B cell (primary cell): ENCODE measurements around the gene ARHGEF4. TPM values are rescaled to one million over a fixed set of nuclear protein-coding genes. Genes with fewer than 3 reads are reported as not detected.

Source experiments
- ATAC-seq: fragments of 200-7000 bp; cut with Tn5 transposase; one replicate; pipeline ENCODE4 v1.10.0; 2021; ENCODE audit warnings: low read depth, mild to moderate bottlenecking, moderate number of reproducible peaks, moderate library complexity
- CTCF ChIA-PET: fragments of 350-600 bp; sonication (Branson Sonifier 250); formaldehyde crosslinking; loops from one replicate; lab custom pipeline; 2021; ENCODE audit warnings: antibody characterized with exemption, inconsistent platforms; lab: Charles Lee
- POLR2A ChIA-PET: fragments of 350-600 bp; sonication (Branson Sonifier 250); formaldehyde crosslinking; loops from one replicate; lab custom pipeline; 2021; ENCODE audit warnings: antibody characterized with exemption; lab: Charles Lee
- DNase-seq: peaks from one replicate; pipeline ENCODE4 v3.0.0; 2013
- H2AFZ ChIP-seq: 2 replicates; pipeline ENCODE4 v1.6.1; 2012; ENCODE audit warnings: mild to moderate bottlenecking, low read depth, low read length; ENCODE audit not compliant: insufficient read depth, poor library complexity, severe bottlenecking
- H3K27ac ChIP-seq, 2 donors: 1 replicate in 1 of 2; 2 replicates in 1 of 2; pipeline ENCODE4 v1.5.1; 2012 to 2013; ENCODE audit warnings: low read length in 2 of 2, mild to moderate bottlenecking in 2 of 2, moderate library complexity in 1 of 2
- H3K27me3 ChIP-seq, 4 experiments: fragments of 200-600 bp in 1 of 4; sonication (generic) in 1 of 4; replicated peaks in 1 of 4; 1 replicate in 2 of 4; 2 replicates in 2 of 4; pipeline versions ENCODE4 v1.6.1 to v1.7.0; 2013 to 2016; ENCODE audit warnings: low read length in 3 of 4, mild to moderate bottlenecking in 2 of 4, mixed read lengths in 1 of 4, moderate library complexity in 1 of 4; ENCODE audit not compliant: insufficient read depth in 4 of 4, control insufficient read depth in 3 of 4; ENCODE audit errors: control extremely low read depth in 1 of 4
- H3K36me3 ChIP-seq, 2 experiments: replicated peaks in 1 of 2; 1 replicate in 1 of 2; 2 replicates in 1 of 2; pipeline versions ENCODE4 v1.6.1 to v1.7.1; 2013; ENCODE audit warnings: low read length in 1 of 2; ENCODE audit not compliant: insufficient read depth in 2 of 2, control insufficient read depth in 1 of 2; ENCODE audit errors: control extremely low read depth in 1 of 2, extremely low read depth in 1 of 2
- H3K4me1 ChIP-seq, 2 donors: fragments of 200-600 bp in 1 of 2; sonication (generic) in 1 of 2; 1 replicate in 1 of 2; 2 replicates in 1 of 2; pipeline versions ENCODE4 v1.5.1 to v1.6.1; 2013 to 2017; ENCODE audit warnings: low read length in 2 of 2; ENCODE audit not compliant: control insufficient read depth in 2 of 2, insufficient read depth in 2 of 2
- H3K4me2 ChIP-seq: replicated peaks from 2 replicates; pipeline ENCODE3; 2012; ENCODE audit warnings: mild to moderate bottlenecking, low read depth, low read length; ENCODE audit not compliant: poor library complexity, severe bottlenecking
- H3K4me3 ChIP-seq, 5 experiments: fragments of 200-600 bp in 1 of 5; sonication (generic) in 1 of 5; 1 replicate in 3 of 5; 2 replicates in 2 of 5; pipeline versions ENCODE4 v1.5.1 to v1.7.0; 2011 to 2016; ENCODE audit warnings: low read length in 4 of 5, mild to moderate bottlenecking in 4 of 5, low read depth in 2 of 5, control low read depth in 1 of 5, moderate library complexity in 1 of 5; ENCODE audit not compliant: insufficient read depth in 1 of 5; ENCODE audit errors: control extremely low read depth in 1 of 5, extremely low read depth in 1 of 5
- H3K79me2 ChIP-seq: fragments of 200-600 bp; sonication (generic); one replicate; pipeline ENCODE4 v1.6.0; 2016; ENCODE audit warnings: low read length; ENCODE audit not compliant: control insufficient read depth, insufficient read depth
- H3K9ac ChIP-seq: fragments of 200-600 bp; sonication (generic); 2 replicates; pipeline ENCODE4 v1.6.1; 2017; ENCODE audit warnings: mild to moderate bottlenecking, low read length, moderate library complexity
- H3K9me3 ChIP-seq, 3 donors: one replicate each; pipeline versions ENCODE4 v1.6.1 to v1.7.1; 2013; ENCODE audit warnings: low read length in 2 of 3; ENCODE audit not compliant: control insufficient read depth in 2 of 3, insufficient read depth in 1 of 3; ENCODE audit errors: control extremely low read depth in 1 of 3
- H4K20me1 ChIP-seq: 2 replicates; pipeline ENCODE4 v1.6.0; 2012; ENCODE audit warnings: mild to moderate bottlenecking, low read length; ENCODE audit not compliant: insufficient read depth, control insufficient read depth, poor library complexity, severe bottlenecking
- H3K27ac Mint-ChIP-seq: one replicate; pipeline ENCODE4 v1.8.0; 2021; ENCODE audit warnings: mixed read lengths
- H3K27me3 Mint-ChIP-seq: one replicate; pipeline ENCODE4 v1.8.0; 2021; ENCODE audit warnings: mixed read lengths
- H3K4me1 Mint-ChIP-seq: one replicate; pipeline ENCODE4 v1.8.0; 2021; ENCODE audit warnings: mixed read lengths
- H3K4me3 Mint-ChIP-seq: one replicate; pipeline ENCODE4 v1.8.0; 2021; ENCODE audit warnings: mixed read lengths
- H3K9me3 Mint-ChIP-seq: one replicate; pipeline ENCODE4 v1.8.0; 2022; ENCODE audit warnings: mixed read lengths; ENCODE audit not compliant: insufficient read depth
- CTCF ChIP-seq: fragments of 200-600 bp; IDR thresholded peaks from one replicate; pipeline ENCODE4 v1.8.0; 2022; ENCODE audit warnings: antibody characterized with exemption, mild to moderate bottlenecking
- EZH2 ChIP-seq: IDR thresholded peaks from 2 replicates; pipeline ENCODE4 v1.6.1; 2012; ENCODE audit warnings: borderline replicate concordance, low read depth, mild to moderate bottlenecking, moderate library complexity, low read length; ENCODE audit not compliant: insufficient read depth, poor library complexity, severe bottlenecking
- WGBS: methylation state at CpG from one replicate; pipeline ENCODE4 v1.1.5; 2013; ENCODE audit warnings: missing lambda C conversion rate; ENCODE audit not compliant: insufficient coverage; 5-methylcytosine and 5-hydroxymethylcytosine counted together
- intact Hi-C: fragments of 100-400 bp; cut with micrococcal nuclease; formaldehyde crosslinking; loops from one replicate; pipeline ENCODE4 v1.10.0; 2022
- polyA plus RNA-seq: library from polyadenylated mRNA; depleted of rRNA; stranded (reverse); fragments of >200 nt; gene quantifications from 2 replicates; pipeline ENCODE4 v1.2.3, GENCODE V29; 2012
- total RNA-seq, 2 donors: library from RNA; stranded (reverse); fragments of 120-200 nt in 1 of 2; gene quantifications; 1 replicate in 1 of 2; 2 replicates in 1 of 2; pipeline versions ENCODE4 v1.2.3 to v1.2.4, GENCODE V29; 2013 to 2022

ARHGEF4 gene
- total and polyA plus RNA-seq, 2 donors (not counting 1 experiment from before 2014, with no cell fraction given) = 2.1 TPM; not detected in 1

DNA sequence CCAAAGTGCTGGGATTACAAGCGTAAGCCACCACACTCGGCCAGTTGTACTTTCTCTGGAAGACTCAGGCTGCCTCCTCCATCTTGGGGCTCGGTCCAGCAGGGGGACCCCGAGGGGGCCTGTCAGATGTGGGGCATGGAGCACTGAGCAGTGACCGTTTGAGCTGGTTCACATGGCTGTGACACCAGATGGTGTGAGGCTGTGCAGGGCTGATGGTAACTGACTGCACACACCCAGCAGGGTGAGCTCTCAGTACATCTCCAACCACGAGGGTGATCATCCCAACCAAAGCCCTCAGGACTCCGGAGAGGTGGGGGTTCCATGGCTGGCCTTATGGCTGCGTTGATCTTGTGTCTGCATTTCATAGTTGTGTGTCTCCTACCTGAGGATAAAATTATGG lies 193.1 kb downstream of the ARHGEF4 start:
- ATAC-seq (no peak), DNase-seq (no peak)
- WGBS = 69% methylated on average over 7 of the region's 8 CpGs
- intact Hi-C loops = no loop called here
- Histone ChIP-seq H3K36me3 (no peaks in the 10 kb centered on the region), H3K4me2 (no peak overlapping the region), H3K27me3 (peaks cover 0 to 10% (median 0%) of the 10 kb centered on the region in 4 experiments), H3K9me3 (peaks cover 0 to 9% (median 0%) of the 10 kb centered on the region in 3 donors), H2AFZ (no peak overlapping the region), H3K4me3 (no peak overlapping the region), H3K9ac (no peak overlapping the region), H3K4me1 (no peaks in the 10 kb centered on the region), H4K20me1 (no peaks in the 10 kb centered on the region), H3K27ac (no peak overlapping the region), H3K79me2 (no peaks in the 10 kb centered on the region)
- POLR2A ChIA-PET = no interaction called here
- H3K4me1 Mint-ChIP-seq = no peaks in the 10 kb centered on the region
- TF ChIP-seq CTCF = no peak
- peaks cover 6% of the 10 kb centered on the region for H3K9me3 Mint-ChIP-seq
- H3K27ac Mint-ChIP-seq = no peak overlapping the region
- CTCF ChIA-PET = no interaction called here
- H3K27me3 Mint-ChIP-seq = peaks cover 25% of the 10 kb centered on the region
- H3K4me3 Mint-ChIP-seq = no peak overlapping the region

GRCh38 chr2:131030478-131030971 lies 193.8 kb downstream of the ARHGEF4 start:
- Mint-ChIP-seq H3K9me3 (peaks cover 6% of the 10 kb centered on the region), H3K27me3 (peaks cover 23% of the 10 kb centered on the region), H3K4me3 (no peak overlapping the region), H3K27ac (no peak overlapping the region), H3K4me1 (no peaks in the 10 kb centered on the region)
- DNase-seq = no peak
- Histone ChIP-seq H2AFZ (no peak overlapping the region), H3K79me2 (no peaks in the 10 kb centered on the region), H3K4me2 (no peak overlapping the region), H4K20me1 (no peaks in the 10 kb centered on the region), H3K27ac (no peak overlapping the region), H3K27me3 (peaks cover 0 to 12% (median under 1%) of the 10 kb centered on the region in 4 experiments), H3K9ac (no peak overlapping the region), H3K4me1 (no peaks in the 10 kb centered on the region), H3K9me3 (peaks cover 0 to 9% (median 0%) of the 10 kb centered on the region in 3 donors), H3K4me3 (no peak overlapping the region), H3K36me3 (no peaks in the 10 kb centered on the region)
- 90% methylated on average over 11 of the region's 13 CpGs for WGBS
- intact Hi-C loops = no loop called here
- POLR2A ChIA-PET = no interaction called here
- no peak for ATAC-seq
- TF ChIP-seq EZH2 (no peak), CTCF (no peak)
- CTCF ChIA-PET = no interaction called here
